Endothelial cell of umbilical vein (primary cell): ENCODE measurements around the gene CACNA1A. TPM values are rescaled to one million over a fixed set of nuclear protein-coding genes. Genes with fewer than 3 reads are reported as not detected.

ENCODE experiments used
- BruUV-seq: library from RNA; stranded (reverse); fragments of 400-500 nt; replicated peaks from 2 replicates; lab custom pipeline; 2021; lab: Mats Ljungman, UMichigan
- CTCF ChIA-PET: fragments of 300-600, 350-600 bp; sonication (Branson Sonifier 250); formaldehyde crosslinking; loops from one replicate; lab custom pipeline; 2021; ENCODE audit warnings: antibody characterized with exemption, inconsistent platforms; lab: Charles Lee
- POLR2A ChIA-PET: fragments of 300-600, 350-600 bp; sonication (Branson Sonifier 250); formaldehyde crosslinking; loops from one replicate; lab custom pipeline; 2021; ENCODE audit warnings: antibody characterized with exemption, inconsistent platforms; lab: Charles Lee
- DNase-seq: peaks from one replicate; pipeline ENCODE4 v3.0.0-alpha.2; 2011; ENCODE audit warnings: low read depth, low spot score
- FAIRE-seq: peaks from 2 replicates; lab custom pipeline; 2011; peaks lifted over from hg19 to GRCh38; lab: Jason Lieb, UNC
- H2AFZ ChIP-seq: 2 replicates; pipeline ENCODE4 v1.6.0; 2012; ENCODE audit warnings: low read depth, low read length, control low read depth, inconsistent platforms
- H3K27ac ChIP-seq: 2 replicates; pipeline ENCODE4 v1.5.1; 2011; ENCODE audit warnings: low read depth, mild to moderate bottlenecking, control low read depth, low read length, moderate library complexity; ENCODE audit not compliant: insufficient read depth
- H3K27me3 ChIP-seq, 2 experiments: 2 replicates each; pipeline versions ENCODE4 v1.6.0 to v1.6.1; 2011; ENCODE audit warnings: low read length in 2 of 2, mixed read lengths in 1 of 2; ENCODE audit not compliant: control insufficient read depth in 2 of 2, insufficient read depth in 2 of 2
- H3K36me3 ChIP-seq, 2 experiments: 2 replicates in 1 of 2; 3 replicates in 1 of 2; pipeline ENCODE4 v1.5.1; 2011; ENCODE audit warnings: low read length in 2 of 2, mild to moderate bottlenecking in 1 of 2, moderate library complexity in 1 of 2; ENCODE audit not compliant: control insufficient read depth in 2 of 2, insufficient read depth in 2 of 2; ENCODE audit errors: extremely low read depth in 1 of 2
- H3K4me1 ChIP-seq: 3 replicates; pipeline ENCODE4 v1.5.1; 2011; ENCODE audit warnings: mild to moderate bottlenecking, low read length; ENCODE audit not compliant: control insufficient read depth, insufficient read depth; ENCODE audit errors: extremely low read depth
- H3K4me2 ChIP-seq: 2 replicates; pipeline ENCODE4 v1.6.1; 2011; ENCODE audit warnings: low read length, control low read depth, mixed read lengths; ENCODE audit not compliant: insufficient read depth
- H3K4me3 ChIP-seq, 3 experiments: fragments of 200-600 bp in 1 of 3; sonication (generic), shearing (Covaris generic) in 1 of 3; replicated peaks in 1 of 3; 2 replicates each; pipeline ENCODE4 v1.5.1; 2011 to 2016; ENCODE audit warnings: control low read depth in 3 of 3, low read length in 3 of 3, mild to moderate bottlenecking in 2 of 3, inconsistent platforms in 1 of 3, low read depth in 1 of 3, moderate library complexity in 1 of 3; ENCODE audit not compliant: insufficient read depth in 1 of 3
- H3K79me2 ChIP-seq: 2 replicates; pipeline ENCODE4 v1.6.0; 2012; ENCODE audit warnings: low read length, inconsistent platforms; ENCODE audit not compliant: control insufficient read depth, insufficient read depth
- H3K9ac ChIP-seq: replicated peaks from 2 replicates; pipeline ENCODE3; 2011; ENCODE audit warnings: low read length, control low read depth; ENCODE audit not compliant: insufficient read depth; ENCODE audit errors: extremely low read depth
- H3K9me1 ChIP-seq: replicated peaks from 3 replicates; pipeline ENCODE4 v1.6.0; 2011; ENCODE audit warnings: mild to moderate bottlenecking, low read length; ENCODE audit not compliant: control insufficient read depth, insufficient read depth; ENCODE audit errors: extremely low read depth
- H3K9me3 ChIP-seq: replicated peaks from 2 replicates; pipeline ENCODE4 v1.5.1; 2012; ENCODE audit warnings: low read length, inconsistent platforms; ENCODE audit not compliant: control insufficient read depth, insufficient read depth
- H4K20me1 ChIP-seq: replicated peaks from 2 replicates; pipeline ENCODE3; 2011; ENCODE audit warnings: mild to moderate bottlenecking, low read length; ENCODE audit not compliant: control insufficient read depth, insufficient read depth; ENCODE audit errors: extremely low read depth
- EZH2 ChIP-seq: IDR thresholded peaks from 2 replicates; pipeline ENCODE4 v1.6.1; 2012; ENCODE audit warnings: borderline replicate concordance, low read depth, mild to moderate bottlenecking, moderate library complexity, low read length, inconsistent platforms; ENCODE audit not compliant: severe bottlenecking
- FOS ChIP-seq: IDR thresholded peaks from 2 replicates; pipeline ENCODE4 v1.6.1; 2011; ENCODE audit warnings: mild to moderate bottlenecking, low read length, moderate library complexity, borderline replicate concordance; ENCODE audit not compliant: insufficient read depth
- GATA2 ChIP-seq: IDR thresholded peaks from 2 replicates; pipeline ENCODE4 v1.7.0; 2011; ENCODE audit warnings: low read depth, mild to moderate bottlenecking, moderate library complexity, mixed read lengths, low read length; ENCODE audit not compliant: insufficient read length, insufficient read depth
- JUN ChIP-seq: IDR thresholded peaks from 2 replicates; pipeline ENCODE4 v1.6.1; 2011; ENCODE audit warnings: borderline replicate concordance, low read depth; ENCODE audit not compliant: insufficient read length, insufficient read depth
- MYC ChIP-seq: IDR thresholded peaks from one replicate; pipeline ENCODE4 v1.6.1; 2011; ENCODE audit warnings: mild to moderate bottlenecking, low read depth, low read length
- POLR2A ChIP-seq: IDR thresholded peaks from 2 replicates; pipeline ENCODE4 v1.6.1; 2012; ENCODE audit warnings: low read depth, mild to moderate bottlenecking, control low read depth, low read length
- POLR2AphosphoS5 ChIP-seq: IDR thresholded peaks from 2 replicates; pipeline ENCODE4 v1.6.1; 2012; ENCODE audit warnings: low read depth, mild to moderate bottlenecking, control low read depth, low read length, moderate library complexity; ENCODE audit not compliant: insufficient read depth
- dilution Hi-C: fragments of 300-500 bp; cut with MboI; formaldehyde crosslinking; loops from one replicate; pipeline ENCODE4 v1.15.0; 2019; ENCODE audit warnings: low sequenced_read_pairs; ENCODE audit not compliant: extremely low pct_ligation_motif_present
- intact Hi-C: fragments of 100-400 bp; cut with micrococcal nuclease; formaldehyde crosslinking; loops from one replicate; pipeline ENCODE4 v1.10.0; 2022
- polyA plus RNA-seq, 4 experiments: library from polyadenylated mRNA; depleted of rRNA in 3 of 4; stranded (reverse) in 3 of 4; unstranded in 1 of 4; fragments of >200 nt; gene quantifications; 2 replicates each; pipeline versions ENCODE4 v1.2.1 to v1.2.3, GENCODE V29; 2011 to 2012; ENCODE audit warnings: missing spikeins in 1 of 4
- total RNA-seq: library from RNA; stranded (reverse); gene quantifications from 2 replicates; pipeline ENCODE4 v1.2.3, GENCODE V29; 2021
- TF ChIP-seq, protein P1 (sequence below), 2 donors: IDR thresholded peaks; 1 replicate in 1 of 2; 2 replicates in 1 of 2; pipeline ENCODE4 v1.5.1; 2011; ENCODE audit warnings: low read length in 2 of 2, mild to moderate bottlenecking in 2 of 2, moderate library complexity in 2 of 2, control low read depth in 1 of 2, inconsistent platforms in 1 of 2, low read depth in 1 of 2; ENCODE audit not compliant: insufficient read depth in 1 of 2; ENCODE audit errors: extremely low read depth in 1 of 2
- TF ChIP-seq, protein P2 (sequence below): IDR thresholded peaks from 2 replicates; pipeline ENCODE4 v1.6.1; 2011; ENCODE audit not compliant: insufficient read depth, insufficient read length

The CACNA1A gene
- total and polyA plus RNA-seq, 2 donors (not counting 3 experiments of a cell fraction or from before 2014, with no cell fraction given) = 0.17 to 0.38 TPM

DNA sequence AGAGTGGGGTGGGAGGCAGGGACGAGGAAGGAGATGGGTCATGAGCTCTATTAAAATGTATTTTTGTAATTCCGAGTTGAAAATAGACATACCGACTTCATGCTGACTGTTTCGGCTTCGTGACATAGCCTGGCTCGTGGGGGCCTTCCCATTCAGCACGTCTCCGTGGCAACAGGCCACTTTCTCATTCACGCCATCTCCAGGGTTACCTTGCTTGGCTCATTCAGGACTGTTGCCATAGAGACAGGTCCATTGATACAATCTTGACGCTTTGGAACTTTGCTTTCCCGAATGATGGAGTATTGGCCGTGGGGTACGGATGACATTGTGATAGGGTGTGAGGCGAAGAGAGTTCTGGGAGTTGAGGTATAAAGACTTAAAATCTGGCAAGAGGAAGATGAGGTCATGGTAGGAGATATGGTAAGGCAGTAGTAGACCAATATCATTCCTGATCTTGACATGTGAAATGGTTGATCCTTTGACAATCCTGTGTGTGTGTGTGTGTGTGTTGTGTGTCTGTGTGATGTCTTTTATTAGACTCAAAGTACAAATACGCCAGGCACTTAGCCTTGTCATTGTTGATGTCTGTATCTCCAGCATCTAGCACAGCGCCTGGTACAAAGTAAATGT lies 97.3 kb downstream of the CACNA1A start:
- Histone ChIP-seq H4K20me1 (no peaks in the 10 kb centered on the region), H3K27ac (no peak overlapping the region), H3K36me3 (no peaks in the 10 kb centered on the region), H3K4me2 (no peak overlapping the region), H3K27me3 (peaks cover 0 to 2% of the 10 kb centered on the region in 2 experiments), H3K4me3 (no peak overlapping the region), H3K79me2 (no peaks in the 10 kb centered on the region), H3K4me1 (no peaks in the 10 kb centered on the region), H3K9me1 (no peaks in the 10 kb centered on the region), H2AFZ (no peak overlapping the region), H3K9ac (no peak overlapping the region), H3K9me3 (no peaks in the 10 kb centered on the region)
- no TSS peak for BruUV-seq
- POLR2A ChIA-PET = no interaction called here
- CTCF ChIA-PET = interaction anchor here (1.4 kb wide), 1 partner anchor 10 kb away, joined by 3 read pairs; no protein-coding TSS in a partner anchor
- dilution Hi-C loops = no loop called here
- TF ChIP-seq JUN (no peak), POLR2AphosphoS5 (no peak), MYC (no peak), POLR2A (no peak), GATA2 (no peak), EZH2 (no peak), FOS (no peak)
- TF ChIP-seq, protein P1, sequence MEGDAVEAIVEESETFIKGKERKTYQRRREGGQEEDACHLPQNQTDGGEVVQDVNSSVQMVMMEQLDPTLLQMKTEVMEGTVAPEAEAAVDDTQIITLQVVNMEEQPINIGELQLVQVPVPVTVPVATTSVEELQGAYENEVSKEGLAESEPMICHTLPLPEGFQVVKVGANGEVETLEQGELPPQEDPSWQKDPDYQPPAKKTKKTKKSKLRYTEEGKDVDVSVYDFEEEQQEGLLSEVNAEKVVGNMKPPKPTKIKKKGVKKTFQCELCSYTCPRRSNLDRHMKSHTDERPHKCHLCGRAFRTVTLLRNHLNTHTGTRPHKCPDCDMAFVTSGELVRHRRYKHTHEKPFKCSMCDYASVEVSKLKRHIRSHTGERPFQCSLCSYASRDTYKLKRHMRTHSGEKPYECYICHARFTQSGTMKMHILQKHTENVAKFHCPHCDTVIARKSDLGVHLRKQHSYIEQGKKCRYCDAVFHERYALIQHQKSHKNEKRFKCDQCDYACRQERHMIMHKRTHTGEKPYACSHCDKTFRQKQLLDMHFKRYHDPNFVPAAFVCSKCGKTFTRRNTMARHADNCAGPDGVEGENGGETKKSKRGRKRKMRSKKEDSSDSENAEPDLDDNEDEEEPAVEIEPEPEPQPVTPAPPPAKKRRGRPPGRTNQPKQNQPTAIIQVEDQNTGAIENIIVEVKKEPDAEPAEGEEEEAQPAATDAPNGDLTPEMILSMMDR (IDR thresholded peaks at IDR 0.05; ENCODE audit: extremely low read depth in 1 of 2, insufficient read depth in 1 of 2, low read depth in 1 of 2, low read length in 2 of 2) = no peak
- TF ChIP-seq, protein P2, sequence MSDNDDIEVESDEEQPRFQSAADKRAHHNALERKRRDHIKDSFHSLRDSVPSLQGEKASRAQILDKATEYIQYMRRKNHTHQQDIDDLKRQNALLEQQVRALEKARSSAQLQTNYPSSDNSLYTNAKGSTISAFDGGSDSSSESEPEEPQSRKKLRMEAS = no peak
- intact Hi-C loops = no loop called here
- FAIRE-seq (no peak), DNase-seq (no peak)
